GM04504 (cell line): ENCODE data around the gene CDO1.

ENCODE experiments used
- DNase-seq: peaks from one replicate; pipeline ENCODE4 v3.0.0-alpha.2; 2012; ENCODE audit warnings: low read depth

The CDO1 gene

DNA sequence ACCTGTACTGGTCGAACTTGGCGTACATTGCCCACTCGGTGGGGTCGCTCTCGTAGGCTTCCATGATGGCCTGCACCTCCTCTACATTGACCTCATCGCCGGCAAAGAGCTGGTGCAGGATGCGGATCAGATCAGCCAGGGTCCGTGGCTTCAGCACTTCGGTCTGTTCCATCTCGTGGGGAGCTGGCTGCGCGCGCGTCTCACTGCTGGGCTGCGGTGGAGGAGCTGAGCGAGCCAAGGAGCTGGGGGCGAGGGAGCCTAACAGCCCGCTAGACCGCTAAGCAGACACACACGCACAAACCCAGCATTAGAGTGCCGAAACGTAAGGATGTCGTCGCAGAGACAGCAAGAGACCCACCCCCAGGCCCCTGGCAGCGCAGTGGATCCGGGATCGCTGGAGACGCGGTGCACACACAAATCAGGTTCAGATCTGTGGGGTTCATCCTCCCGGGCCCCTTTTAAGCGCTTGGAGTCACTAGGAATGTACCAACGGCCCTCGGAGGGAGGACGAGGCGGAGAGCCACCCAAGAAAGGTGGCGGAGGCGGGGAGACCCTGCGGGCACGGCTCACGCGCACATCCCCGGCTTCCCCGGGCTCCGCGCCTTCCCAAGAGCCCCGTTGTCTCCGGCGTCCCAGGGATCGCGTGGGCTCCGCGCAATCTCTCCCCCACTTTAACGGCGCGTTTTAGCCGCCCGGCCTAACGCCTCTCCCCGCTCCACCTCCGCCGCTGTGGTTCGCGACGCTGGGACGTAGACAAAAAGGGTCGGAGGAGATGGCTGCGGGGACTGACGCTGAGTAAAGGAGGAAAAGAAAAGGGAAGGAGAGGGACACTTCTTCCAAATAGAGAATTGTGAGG lies at the start of gene CDO1:
TSS of gene CDO1 (minus strand) at position 434 of the 856 bp plus-strand sequence. CDS start at position 172, 262 bp downstream.
- DNase-seq, result no peak

DNA sequence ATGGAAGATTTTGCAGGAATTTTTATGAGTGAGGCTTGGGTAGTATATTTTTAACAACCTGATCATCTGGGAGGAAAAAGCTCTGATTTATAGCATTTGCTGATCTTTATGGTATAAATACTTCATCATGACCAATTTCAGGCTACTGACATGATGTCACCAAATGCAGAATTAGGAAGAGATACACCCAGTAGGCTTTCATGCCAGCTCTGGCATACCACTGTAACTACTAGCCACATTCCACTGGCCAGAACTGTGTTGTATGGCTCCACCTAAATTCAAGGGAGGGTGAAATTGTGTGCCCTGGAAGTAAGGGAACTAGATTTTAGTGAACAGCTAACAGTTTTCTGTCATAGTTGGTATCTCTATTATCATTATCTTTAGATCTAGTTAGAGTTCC lies 42.9 kb upstream of the CDO1 start:
- DNase-seq, result peak; percentile 46

DNA sequence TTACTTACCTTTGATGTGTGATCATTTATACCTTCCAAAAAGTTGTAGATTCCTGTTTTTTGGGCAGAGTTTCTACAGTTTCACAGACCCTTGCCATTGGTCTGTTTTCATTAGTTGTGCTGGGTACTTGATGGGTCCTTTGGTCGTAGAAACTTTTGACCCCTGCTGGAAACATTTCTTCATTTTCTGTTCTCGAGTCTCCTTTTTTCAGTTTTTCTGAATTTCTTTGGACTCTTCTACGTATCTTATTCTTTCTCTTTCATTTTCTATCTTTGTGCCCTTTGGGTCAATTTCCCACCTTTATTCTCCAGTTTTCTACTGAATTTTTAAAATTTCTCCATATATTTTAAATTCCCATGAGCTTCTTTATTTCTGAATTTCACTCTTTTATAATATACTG lies 41.9 kb upstream of the CDO1 start:
- DNase-seq, result no peak

DNA sequence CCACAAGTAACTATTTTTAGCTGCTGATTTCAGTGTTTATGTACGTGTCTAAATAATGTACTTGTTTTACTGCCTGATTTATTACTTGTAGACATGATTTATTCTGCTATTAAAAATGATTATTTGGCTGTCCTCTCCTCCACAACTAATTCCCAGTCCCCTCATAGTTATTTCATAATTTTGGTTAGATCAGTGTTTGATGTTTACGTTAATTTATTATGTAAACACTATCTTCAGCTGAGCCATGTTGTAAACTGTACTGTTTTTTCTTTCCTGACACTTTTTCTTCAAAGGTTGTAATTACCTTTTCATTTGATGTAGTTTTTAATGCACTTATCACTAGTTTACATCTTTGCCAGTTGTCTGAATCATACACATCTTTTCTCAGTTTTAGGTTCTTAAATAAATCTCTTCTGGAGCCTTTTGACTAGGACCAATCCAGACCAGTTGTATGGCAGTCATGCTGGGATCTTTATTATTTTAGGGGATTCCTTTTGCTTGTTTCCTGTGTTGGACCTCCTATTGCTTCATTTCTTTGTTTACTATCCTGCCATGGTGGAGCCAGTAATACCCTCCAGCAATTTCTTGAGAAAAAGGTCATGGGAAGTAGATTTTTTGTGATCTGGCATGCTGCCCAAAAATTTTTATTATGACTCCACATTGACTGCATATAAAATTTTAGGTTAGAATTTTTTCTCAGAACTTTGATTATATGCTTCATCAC lies 41.3 kb upstream of the CDO1 start:
- no peak for DNase-seq

DNA sequence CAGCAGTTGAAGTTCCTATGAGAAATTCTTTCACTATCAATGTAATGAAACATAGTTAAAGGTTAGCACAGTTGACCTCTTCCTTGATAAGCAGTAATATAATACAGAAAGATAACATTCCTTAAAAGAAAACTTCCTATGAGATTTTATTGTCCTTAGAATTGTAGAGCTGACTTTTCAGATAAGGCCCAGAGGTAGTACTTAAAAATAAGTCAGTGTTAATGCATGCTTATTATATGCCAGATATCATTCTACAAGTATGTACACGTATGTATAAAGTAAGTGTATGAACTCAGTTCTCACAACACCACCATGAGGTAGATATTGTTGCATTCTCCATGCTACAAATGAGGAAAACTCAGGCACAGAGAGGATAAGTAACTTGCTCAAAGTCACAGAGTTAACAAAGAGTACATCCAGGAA lies 40.6 kb upstream of the CDO1 start:
- no peak for DNase-seq

DNA sequence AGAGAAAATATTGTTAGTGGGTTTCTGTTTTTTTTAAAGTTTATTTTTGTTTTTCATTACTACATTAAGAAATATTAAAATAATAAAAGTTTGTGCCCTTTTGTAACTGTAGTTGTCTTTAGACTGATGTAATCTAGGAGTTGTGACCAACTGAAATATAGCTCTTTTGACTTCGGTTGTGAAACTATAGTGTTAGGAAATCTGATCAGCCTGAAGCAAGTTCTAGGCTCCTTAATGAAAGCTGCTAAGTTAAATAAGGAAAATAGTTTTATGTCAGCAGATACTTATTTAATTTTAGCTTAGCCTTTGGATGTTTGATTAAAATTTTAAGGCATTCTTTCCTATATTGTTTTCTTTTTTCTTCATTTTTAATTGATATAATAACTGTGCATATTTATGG lies 39.5 kb upstream of the CDO1 start:
- no peak for DNase-seq

DNA sequence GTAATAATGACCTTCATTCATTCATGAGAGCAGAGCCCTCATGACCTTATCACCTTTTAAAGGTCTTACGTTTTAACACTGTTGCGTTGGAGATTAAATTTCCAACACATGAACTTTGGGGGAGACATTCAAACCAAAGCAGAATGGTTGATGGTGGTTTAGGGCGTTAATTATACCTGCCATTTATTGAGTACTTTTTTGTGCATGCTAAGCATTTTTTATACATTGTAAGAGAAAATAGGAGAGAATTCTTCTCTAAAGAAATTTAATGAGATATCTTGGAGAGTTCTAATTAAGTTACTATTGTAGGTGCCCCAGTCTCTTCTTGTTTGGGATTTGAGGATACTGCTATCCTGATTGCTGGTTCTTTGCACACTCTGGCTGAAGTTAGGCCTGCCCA lies 37.7 kb upstream of the CDO1 start:
- DNase-seq, result no peak

DNA sequence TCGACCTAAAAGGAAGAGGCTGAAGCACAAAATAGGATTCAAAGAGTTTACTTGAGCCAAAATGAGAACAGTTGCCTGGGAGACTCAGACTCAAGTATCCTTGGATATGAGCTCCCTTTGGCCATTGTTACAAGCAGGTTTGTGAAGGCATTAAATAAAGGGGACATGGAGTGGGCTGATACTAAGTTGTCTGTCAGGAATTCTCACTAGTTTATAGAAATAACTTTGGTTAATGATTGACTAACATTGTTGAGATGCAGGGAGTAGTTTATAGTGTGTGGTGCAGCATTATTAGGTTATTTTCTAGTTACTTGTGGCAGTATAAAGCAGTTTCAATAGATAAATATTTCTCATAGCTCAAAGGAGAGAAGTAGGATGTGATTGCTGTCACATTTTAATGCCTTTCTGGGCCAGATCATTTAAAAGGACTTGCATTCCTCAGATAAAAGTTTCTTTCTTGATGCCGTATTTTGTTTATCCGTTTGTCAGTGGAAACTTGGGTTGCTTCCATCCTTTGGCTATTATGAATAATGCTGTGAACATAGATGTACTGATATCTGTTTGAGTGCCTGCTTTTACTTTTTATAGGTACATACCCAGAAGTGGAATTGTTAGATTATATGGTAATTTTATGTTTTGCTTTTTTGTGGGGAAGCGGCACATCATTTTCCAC lies 34.4 kb upstream of the CDO1 start:
- DNase-seq, result no peak

DNA sequence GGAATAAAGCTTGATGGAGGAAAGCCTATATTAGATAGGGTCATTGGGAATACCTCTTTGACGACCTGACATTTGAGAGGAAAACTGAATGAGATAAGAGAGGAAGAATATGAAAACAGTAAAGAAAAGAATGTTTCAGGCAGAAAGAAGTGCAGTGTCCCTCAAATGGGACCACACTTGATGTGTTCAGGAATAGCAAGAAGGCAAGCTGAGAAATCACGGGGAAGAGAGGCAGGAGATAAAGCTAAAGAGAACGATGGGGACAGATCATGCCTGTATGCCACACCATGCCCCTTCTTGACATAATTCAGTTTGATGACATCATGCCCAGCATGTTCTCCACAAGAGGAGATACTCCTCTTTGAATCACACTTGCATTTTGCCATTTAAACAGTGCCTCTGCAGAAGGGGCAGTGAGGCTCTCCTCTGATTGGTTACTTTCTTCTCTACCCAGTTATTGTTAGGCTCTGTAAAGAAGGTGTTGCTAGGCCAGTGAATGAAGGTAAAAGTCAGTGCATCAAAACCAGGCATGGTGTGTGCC lies 32.9 kb upstream of the CDO1 start:
- DNase-seq, result no peak

DNA sequence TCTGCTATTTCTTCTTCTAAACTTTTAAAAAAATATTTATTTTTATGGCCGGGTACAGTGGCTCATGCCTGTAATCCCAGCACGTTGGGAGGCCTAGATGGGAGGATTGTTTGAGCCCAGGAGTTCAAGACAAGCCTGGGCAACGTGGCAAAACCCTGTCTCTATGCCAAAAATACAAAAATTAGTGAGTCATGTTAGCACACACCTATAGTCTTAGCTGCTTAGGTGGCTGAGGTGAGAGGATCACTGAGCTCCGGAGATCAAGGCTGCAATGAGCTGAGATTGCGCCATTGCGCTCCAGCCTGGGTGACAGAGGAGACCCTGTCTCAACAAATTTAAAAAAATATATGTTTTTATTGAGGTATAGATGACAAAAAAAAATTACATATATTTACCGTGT lies 30.8 kb upstream of the CDO1 start:
- no peak for DNase-seq

DNA sequence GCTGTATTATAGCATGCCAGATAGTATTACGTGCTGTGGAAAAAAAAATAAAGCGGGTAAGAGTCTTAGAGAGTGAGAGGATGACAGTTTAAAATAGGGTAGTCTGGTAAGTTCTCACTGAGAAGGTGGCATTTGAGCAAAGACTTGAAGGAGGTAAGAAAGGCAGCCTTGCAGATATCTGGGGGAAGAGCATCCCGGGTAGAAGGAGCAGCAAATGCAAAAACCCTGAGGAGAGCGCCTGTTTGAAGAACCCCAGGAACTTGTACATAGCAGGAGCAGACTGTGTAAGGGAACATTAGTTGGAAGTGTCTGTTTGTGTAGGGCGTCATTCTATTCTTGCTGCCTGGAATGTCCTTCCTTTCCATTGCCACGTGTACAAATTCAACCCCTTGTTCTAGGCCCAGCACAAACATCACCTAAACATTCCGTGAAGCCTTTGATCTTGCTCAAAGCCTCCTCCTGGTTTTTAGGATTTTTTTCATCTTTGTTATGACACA lies 27.9 kb upstream of the CDO1 start:
- DNase-seq, result no peak

DNA sequence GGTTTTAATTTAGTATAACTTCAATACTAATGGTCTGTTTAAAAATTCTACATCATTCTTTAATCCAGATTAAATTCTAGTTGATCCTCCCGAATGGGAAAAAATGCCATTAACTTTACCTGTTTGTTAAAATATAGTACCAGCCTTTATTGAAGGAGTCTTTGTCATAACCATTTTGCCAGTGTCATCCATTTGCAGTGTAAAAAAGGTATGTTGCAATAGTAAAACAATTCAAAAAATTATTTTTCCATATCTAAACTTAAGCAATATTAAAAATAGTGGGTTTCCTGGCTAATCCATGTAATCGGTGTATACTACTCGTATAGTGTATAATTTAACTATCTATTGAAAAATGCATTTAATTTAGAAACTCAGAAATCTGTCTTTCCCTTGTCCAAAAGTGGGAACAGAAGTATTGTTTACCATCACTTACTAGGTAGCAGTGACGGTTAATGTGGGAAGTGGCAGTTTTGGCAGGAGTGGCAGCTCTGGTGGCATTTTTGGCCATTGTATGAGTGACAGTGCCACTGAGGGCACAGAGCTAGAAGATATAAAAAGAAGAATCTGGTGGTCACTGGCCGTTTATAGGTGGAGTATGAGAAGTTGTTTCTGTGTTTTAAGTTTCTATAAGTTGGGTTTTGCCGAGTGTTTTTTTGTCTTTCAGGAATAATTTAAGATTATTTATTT lies 27.1 kb upstream of the CDO1 start:
- DNase-seq, result no peak

DNA sequence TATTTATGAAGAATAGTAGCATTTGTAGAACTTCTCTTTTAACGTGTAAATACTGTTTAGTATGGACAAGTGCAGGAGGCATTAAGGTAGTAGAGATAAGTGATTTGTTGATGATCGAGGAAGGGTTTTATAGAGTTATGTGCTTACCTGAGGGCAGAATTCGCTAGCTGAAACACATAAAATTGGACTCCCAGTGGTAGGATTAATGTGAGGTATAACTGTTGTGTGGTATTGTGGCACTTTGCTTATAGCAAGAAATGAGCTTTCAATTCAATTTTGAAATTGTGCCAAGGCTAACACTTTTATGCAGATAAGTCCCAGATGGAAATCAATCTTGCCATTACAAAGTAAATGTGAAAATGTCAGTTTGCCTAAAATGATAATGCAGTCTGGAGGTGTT lies 26.5 kb upstream of the CDO1 start:
- no peak for DNase-seq

DNA sequence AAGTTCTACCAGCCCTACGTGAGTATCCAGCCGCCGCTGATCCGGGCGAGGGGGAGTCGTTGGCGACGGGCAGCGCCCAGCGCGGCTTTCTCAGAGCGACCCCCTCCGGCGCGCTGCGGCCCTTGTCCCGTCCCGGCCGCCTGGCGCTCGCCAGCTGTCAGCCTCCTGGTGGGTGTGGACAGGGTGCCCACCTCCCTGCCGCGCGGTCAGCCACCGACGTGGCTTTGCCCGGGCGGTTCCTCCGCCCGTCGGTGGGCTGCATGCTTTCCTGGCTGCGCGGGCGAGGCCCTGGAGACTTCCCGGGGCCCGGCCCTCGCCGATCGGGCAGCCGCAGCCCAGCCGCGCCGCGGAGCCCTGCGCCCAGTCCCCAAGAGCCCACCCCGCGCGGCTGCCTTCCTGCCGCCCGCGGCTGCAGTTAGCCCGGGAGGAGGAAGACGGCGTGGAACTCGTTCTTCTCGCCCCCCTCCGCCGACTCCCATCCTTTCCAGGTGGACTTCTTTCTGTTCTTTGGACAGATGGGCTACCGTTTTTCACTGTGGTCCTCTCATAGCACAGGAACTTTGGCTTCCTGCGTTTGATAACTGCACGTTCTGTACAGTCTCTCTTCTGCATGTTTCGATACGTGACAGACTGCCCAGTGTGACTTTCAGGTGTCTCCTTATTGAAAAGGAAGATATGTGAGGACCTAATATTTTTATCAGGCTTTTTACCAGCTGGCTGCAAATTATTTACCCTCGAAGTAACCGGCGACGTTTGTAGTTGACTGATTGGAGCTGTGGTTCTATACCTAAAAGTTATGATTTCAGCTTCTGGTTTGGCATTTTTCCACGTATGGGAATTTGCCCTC lies 25.9 kb upstream of the CDO1 start:
- DNase-seq, result peak; percentile 35

DNA sequence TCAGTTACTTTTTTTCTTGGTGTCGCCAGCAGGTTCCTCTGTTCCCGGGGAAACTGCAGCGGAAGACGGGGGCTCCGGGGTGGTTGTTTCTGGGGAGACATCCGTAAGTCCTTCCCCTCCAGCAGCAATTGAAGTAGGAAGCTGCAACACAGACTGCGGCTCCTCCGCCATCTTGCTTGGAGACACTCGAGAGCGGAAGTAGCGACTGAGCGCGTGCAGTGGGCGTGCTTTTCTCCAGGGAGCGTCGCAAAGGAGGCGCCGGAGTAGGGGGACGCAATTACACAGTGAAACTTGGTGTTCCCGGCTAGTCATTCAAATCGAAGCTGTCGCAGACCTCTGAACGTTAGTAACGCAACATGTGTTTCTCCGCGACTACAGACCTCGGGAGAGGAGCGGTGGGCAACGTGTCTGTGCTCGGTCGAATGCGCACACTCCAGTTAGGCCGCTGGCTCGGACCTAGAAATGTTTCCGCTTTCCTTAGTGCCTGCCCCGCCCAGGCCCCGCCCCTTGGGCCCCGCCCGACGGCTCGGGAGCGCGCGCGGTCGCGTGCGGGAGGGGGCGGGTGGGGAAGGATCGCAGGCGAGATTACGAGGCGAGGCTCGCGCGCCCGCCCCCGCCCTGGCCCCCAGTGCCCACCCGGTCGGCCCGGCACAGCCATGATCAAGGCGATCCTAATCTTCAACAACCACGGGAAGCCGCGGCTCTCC lies 25.1 kb upstream of the CDO1 start, which contains the start of the genes AP3S1 and ATG12:
TSS of gene AP3S1 (plus strand) at position 554 of the 707 bp plus-strand sequence. CDS start at position 657, 103 bp downstream.
TSS of gene ATG12 (minus strand) at position 184 of the 707 bp plus-strand sequence. CDS start at position 171, 13 bp downstream.
- DNase-seq, result peak; percentile 84

DNA sequence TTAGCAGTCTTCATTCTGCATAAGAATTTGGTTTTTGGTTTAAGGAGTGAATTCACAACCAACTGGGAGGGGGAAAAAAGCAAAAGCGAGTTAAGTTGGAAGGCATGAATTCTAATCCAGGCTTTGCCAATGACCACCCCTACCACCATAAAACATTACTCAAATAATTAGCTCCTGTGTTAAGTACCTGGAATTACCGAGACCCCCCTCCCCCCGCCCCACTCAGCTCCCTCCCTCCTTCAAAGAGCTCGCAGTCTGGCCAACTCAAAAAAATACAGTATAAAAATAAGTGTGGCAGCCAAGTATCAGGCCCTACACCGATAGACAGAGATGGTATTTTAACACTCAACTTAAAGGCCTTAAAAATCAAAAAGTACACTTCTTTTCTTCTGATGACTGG lies 24.4 kb upstream of the CDO1 start:
- no peak for DNase-seq

DNA sequence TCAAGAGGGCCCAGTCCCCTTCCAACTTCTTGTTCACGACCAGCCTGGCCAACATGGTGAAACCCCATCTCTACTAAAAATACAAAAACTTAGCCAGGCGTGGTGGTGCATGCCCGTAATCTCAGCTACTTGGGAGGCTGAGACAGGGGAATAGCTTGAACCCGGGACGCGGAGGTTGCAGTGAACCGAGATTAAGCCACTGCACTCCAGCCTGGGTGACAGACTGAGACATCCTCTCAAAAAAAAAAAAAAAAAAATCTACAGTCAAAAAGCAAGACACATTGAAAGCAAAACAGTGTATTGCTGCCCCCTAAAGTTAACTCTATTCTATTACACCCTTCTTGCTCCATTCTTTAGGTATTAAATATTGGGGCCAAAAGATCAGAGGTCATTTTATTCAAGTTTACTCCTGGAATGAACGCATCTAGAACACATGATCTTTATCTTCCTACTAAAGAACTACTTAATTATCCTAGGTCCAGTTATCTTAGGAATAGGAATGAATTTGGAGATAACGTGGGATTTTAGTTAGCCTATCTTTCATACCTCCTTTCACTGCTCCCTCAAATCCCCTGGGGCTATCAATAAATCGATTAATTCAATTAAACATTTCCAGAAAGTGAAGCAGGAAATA lies 22.5 kb upstream of the CDO1 start:
- no peak for DNase-seq

DNA sequence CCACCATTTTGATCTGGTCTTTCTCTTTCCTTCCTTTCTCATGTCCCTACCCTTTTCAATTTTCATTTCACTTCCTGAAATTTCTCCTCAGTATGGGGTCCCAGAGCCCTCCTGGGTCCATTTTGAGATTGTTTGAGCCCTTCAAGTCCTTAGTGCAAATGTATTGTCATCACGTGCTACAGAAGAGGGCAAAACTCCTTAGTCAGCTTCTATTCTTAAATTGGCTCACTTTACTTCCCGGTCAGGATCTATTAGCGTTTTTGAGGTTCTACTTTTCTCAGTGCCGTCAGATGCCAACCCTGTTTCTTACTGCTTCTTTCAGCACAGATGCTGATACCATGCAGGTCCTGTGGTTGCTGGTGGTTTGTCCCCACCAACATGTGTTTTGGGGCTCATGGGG lies 19.0 kb upstream of the CDO1 start:
- DNase-seq, result no peak

DNA sequence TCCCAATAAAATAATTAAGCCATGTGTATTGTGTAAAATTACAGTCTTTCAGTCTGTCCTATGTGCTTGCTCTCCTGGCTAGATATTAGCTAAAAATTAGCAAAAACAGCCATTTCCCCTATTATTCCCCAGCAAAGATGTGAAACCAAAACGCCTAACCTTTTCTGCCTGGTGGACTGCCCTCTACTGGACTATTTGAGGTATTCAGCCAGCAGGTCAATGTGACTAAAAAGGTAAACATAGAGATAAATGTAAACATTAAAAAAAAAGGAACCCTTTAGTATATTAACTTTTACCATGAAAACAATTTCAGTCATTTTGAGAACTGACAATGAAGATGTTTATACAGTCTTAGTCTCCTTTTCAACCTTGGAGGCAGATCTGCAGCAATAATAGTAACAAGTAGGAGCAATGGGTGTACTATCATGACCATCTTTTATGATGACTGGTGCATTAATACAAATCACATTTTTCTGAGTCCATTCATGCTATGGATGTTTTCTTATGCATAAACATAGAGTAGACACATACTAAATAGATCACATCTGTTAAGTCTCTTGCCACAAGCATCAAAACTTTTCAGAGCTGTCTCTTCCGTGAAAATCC lies 14.8 kb upstream of the CDO1 start:
- no peak for DNase-seq
